A549 (cell line): ENCODE results near the gene FOXO6. TPM values are rescaled to one million over a fixed set of nuclear protein-coding genes. Genes with fewer than 3 reads are reported as not detected.

Experiments used
- ATAC-seq, 2 experiments: fragments of 200-7000 bp in 1 of 2; fragments of >200 bp in 1 of 2; cut with Nextera tagmentation in 1 of 2; cut with Tn5 transposase in 1 of 2; 3 replicates each; pipeline versions ENCODE4 v1.8.0 to v1.9.1; 2018 to 2020; ENCODE audit warnings: mild to moderate bottlenecking in 1 of 2, moderate library complexity in 1 of 2
- CTCF ChIA-PET: fragments of 300-600 bp; sonication (Branson Sonifier 250); formaldehyde crosslinking; extraction: SDS; loops from one replicate; lab custom pipeline; 2021; ENCODE audit warnings: antibody characterized with exemption, inconsistent platforms; lab: Yijun Ruan, JAX
- POLR2A ChIA-PET: fragments of 350-600 bp; formaldehyde crosslinking; extraction: SDS; loops from one replicate; lab custom pipeline; 2021; ENCODE audit warnings: antibody characterized with exemption, inconsistent platforms; lab: Yijun Ruan, JAX
- DNase-seq, 2 experiments: peaks; one replicate each; pipeline versions ENCODE4 v3.0.0 to v3.0.0-alpha.2; 2011 to 2016; ENCODE audit warnings: low read depth in 1 of 2, low spot score in 1 of 2
- FAIRE-seq: peaks from 2 replicates; lab custom pipeline; 2011; peaks lifted over from hg19 to GRCh38; lab: Jason Lieb, UNC
- H3K27ac ChIP-seq, 2 experiments: fragments of >200 bp; sonication (Bioruptor Twin); formaldehyde crosslinking; 3 replicates each; pipeline ENCODE4 v1.5.1; 2016 to 2017
- H3K4me1 ChIP-seq: fragments of >200 bp; sonication (Bioruptor Twin); formaldehyde crosslinking; 3 replicates; pipeline ENCODE4 v1.6.1; 2016
- H3K4me2 ChIP-seq: fragments of >200 bp; sonication (Bioruptor Twin); formaldehyde crosslinking; 3 replicates; pipeline ENCODE4 v1.6.1; 2016
- H3K4me3 ChIP-seq: fragments of >200 bp; sonication (Bioruptor Twin); formaldehyde crosslinking; 3 replicates; pipeline ENCODE4 v1.5.1; 2016
- H3K9me3 ChIP-seq: fragments of >200 bp; sonication (Bioruptor Twin); formaldehyde crosslinking; 3 replicates; pipeline ENCODE4 v1.6.1; 2016
- ELK1 ChIP-seq: fragments of 150-350 bp; IDR thresholded peaks from 2 replicates; pipeline ENCODE4 v1.6.1; 2014; ENCODE audit warnings: low read depth, mild to moderate bottlenecking, low read length
- HDAC2 ChIP-seq: fragments of 200-600 bp; sonication (generic); IDR thresholded peaks from 2 replicates; pipeline ENCODE4 v1.6.1; 2016
- NR3C1 ChIP-seq: fragments of >200 bp; sonication (Bioruptor Twin); formaldehyde crosslinking; IDR thresholded peaks from 3 replicates; pipeline ENCODE4 v1.6.1; 2017
- PBX3 ChIP-seq: IDR thresholded peaks from 2 replicates; pipeline ENCODE4 v1.6.1; 2012
- PHF8 ChIP-seq: fragments of 200-600 bp; sonication (generic); IDR thresholded peaks from 2 replicates; pipeline ENCODE4 v1.6.1; 2016; ENCODE audit warnings: low read depth, mild to moderate bottlenecking, antibody characterized with exemption, moderate library complexity, borderline replicate concordance
- POLR2AphosphoS2 ChIP-seq: conservative IDR thresholded peaks from 2 replicates; pipeline ENCODE4 v1.6.1; 2012; ENCODE audit warnings: low read length, improper control_type of control experiment, inconsistent platforms
- RARB ChIP-seq: fragments of 250-450 bp; sonication (Bioruptor Pico); IDR thresholded peaks from 2 replicates; pipeline ENCODE4 v1.8.0; 2021; ENCODE audit warnings: mild to moderate bottlenecking, moderate library complexity
- USF2 ChIP-seq: fragments of 450-650 bp; IDR thresholded peaks from 2 replicates; pipeline ENCODE4 v1.6.1; 2014; ENCODE audit warnings: antibody characterized with exemption
- WGBS: methylation state at CpG from one replicate; pipeline ENCODE4 v1.1.6; 2017; ENCODE audit errors: missing lambda C conversion rate; 5-methylcytosine and 5-hydroxymethylcytosine counted together
- polyA plus RNA-seq, 4 experiments: library from polyadenylated mRNA; depleted of rRNA in 3 of 4; stranded (reverse); fragments of >200 nt; fragmentation: RNase III in 1 of 4; extraction: RNeasy Plus Mini Kit Qiagen cat#74134 plus additional on column Dnase treatment in 1 of 4; gene quantifications; 2 replicates in 3 of 4; 3 replicates in 1 of 4; pipeline ENCODE4 v1.2.3, GENCODE V29; 2011 to 2017
- TF ChIP-seq, protein P1 (sequence below): fragments of 200-600 bp; sonication (generic); IDR thresholded peaks from 2 replicates; pipeline ENCODE4 v1.6.1; 2016; ENCODE audit warnings: antibody characterized with exemption, mild to moderate bottlenecking, moderate library complexity

The FOXO6 gene
- polyA plus RNA-seq, 2 of the 4 experiments (the other 2 are of a cell fraction) = 0.10 to 0.25 TPM

GRCh38 chr1:41328780-41329640, 32.2 kb upstream of the FOXO6 start (continued):
- TF ChIP-seq, protein P1, sequence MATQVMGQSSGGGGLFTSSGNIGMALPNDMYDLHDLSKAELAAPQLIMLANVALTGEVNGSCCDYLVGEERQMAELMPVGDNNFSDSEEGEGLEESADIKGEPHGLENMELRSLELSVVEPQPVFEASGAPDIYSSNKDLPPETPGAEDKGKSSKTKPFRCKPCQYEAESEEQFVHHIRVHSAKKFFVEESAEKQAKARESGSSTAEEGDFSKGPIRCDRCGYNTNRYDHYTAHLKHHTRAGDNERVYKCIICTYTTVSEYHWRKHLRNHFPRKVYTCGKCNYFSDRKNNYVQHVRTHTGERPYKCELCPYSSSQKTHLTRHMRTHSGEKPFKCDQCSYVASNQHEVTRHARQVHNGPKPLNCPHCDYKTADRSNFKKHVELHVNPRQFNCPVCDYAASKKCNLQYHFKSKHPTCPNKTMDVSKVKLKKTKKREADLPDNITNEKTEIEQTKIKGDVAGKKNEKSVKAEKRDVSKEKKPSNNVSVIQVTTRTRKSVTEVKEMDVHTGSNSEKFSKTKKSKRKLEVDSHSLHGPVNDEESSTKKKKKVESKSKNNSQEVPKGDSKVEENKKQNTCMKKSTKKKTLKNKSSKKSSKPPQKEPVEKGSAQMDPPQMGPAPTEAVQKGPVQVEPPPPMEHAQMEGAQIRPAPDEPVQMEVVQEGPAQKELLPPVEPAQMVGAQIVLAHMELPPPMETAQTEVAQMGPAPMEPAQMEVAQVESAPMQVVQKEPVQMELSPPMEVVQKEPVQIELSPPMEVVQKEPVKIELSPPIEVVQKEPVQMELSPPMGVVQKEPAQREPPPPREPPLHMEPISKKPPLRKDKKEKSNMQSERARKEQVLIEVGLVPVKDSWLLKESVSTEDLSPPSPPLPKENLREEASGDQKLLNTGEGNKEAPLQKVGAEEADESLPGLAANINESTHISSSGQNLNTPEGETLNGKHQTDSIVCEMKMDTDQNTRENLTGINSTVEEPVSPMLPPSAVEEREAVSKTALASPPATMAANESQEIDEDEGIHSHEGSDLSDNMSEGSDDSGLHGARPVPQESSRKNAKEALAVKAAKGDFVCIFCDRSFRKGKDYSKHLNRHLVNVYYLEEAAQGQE = no peak
- TF ChIP-seq NR3C1 = no peak
- TF ChIP-seq RARB = no peak
- no peak for TF ChIP-seq ELK1
- no peak for TF ChIP-seq HDAC2
- TF ChIP-seq, all 56 proteins: peak for 0

DNA sequence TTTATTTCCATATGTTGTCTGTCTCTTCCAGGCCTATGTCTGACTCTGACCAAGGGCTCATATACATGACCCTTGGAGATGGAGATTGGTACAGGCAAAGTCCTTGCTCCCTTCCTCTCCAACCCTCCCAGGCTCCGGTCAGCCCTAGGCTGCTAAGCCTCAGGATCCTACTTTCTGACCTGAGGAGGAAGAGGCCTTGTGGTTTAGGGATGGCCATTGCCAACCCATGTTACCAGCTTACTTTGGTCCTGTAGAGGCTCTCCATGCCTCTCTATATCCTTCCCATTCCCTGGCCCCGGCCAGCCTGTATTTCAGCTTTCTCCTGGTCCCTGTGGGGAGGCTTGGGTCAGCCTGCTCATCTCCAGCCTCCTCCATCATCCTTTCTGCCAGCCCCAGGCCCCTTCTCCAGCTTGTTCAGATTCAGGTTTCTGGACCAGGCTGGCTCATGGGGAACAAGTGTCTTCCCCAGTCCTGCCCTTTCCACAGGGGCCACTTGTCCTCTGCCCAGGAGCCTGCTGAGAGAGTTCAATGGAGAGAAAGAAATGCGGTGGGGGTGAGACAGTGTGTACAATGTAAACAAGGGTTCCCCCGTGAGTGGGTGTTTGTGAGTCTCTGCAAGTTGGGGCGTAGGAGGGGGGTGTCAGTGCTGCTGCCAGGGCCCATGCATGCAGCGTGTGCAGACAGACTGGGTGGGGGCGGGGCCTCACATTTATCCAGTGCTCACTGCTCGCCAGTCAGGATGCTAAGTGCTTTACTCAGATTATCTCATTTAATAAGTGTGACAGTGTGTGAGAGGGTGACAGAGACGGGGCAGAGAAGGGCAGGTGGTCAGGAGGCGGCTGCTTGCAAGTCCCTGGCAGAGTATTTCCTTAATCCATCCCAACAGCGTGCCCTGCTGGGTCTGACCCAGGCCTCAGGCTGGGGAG, 31.3 kb upstream of the FOXO6 start:
- Histone ChIP-seq H3K4me3 (no peak overlapping the region), H3K27ac (no peak overlapping the region), H3K4me1 (no peaks in the 10 kb centered on the region), H3K4me2 (no peak overlapping the region), H3K9me3 (no peaks in the 10 kb centered on the region)
- no peak for ATAC-seq
- FAIRE-seq = no peak
- ChIA-PET POLR2A (no interaction called here), CTCF (interaction anchor here (0.7 to 2.6 kb wide), 4 partner anchors 9 to 88 kb away, joined by 3 to 6 read pairs (median 4); no protein-coding TSS in a partner anchor)
- WGBS = 80% methylated on average over 9 of the region's 11 CpGs
- no peak for DNase-seq
- no peak for TF ChIP-seq USF2
- TF ChIP-seq POLR2AphosphoS2 = no peak
- no peak for TF ChIP-seq PHF8
- no peak for TF ChIP-seq PBX3
- TF ChIP-seq, protein P1 = no peak
